MM.1S (cell line): ENCODE data around the gene GNAS.

Source experiments
- DNase-seq: peaks from one replicate; pipeline ENCODE4 v3.0.0-alpha.2; 2015
- H2AFZ ChIP-seq: fragments of 300-600 bp; sonication (generic); 2 replicates; pipeline ENCODE4 v1.6.0; 2016; ENCODE audit warnings: antibody characterized with exemption, low read length
- H3F3A ChIP-seq: fragments of 300-600 bp; sonication (generic); 2 replicates; pipeline ENCODE4 v1.6.1; 2016; ENCODE audit warnings: mild to moderate bottlenecking, antibody characterized with exemption, low read length, moderate library complexity, mixed read lengths; ENCODE audit not compliant: insufficient read depth
- H3K27ac ChIP-seq: fragments of 300-600 bp; sonication (generic); 2 replicates; pipeline ENCODE4 v1.5.1; 2016; ENCODE audit warnings: mild to moderate bottlenecking, low read length
- H3K27me3 ChIP-seq: fragments of 300-600 bp; sonication (generic); replicated peaks from 2 replicates; pipeline ENCODE4 v1.6.0; 2016; ENCODE audit warnings: low read length; ENCODE audit not compliant: insufficient read depth
- H3K36me3 ChIP-seq: fragments of 300-600 bp; sonication (generic); replicated peaks from 2 replicates; pipeline ENCODE4 v1.6.1; 2016; ENCODE audit warnings: mild to moderate bottlenecking, low read length, mixed read lengths; ENCODE audit not compliant: insufficient read depth
- H3K4me1 ChIP-seq: fragments of 300-600 bp; sonication (generic); 2 replicates; pipeline ENCODE4 v1.6.1; 2016; ENCODE audit warnings: low read length, mixed read lengths
- H3K4me2 ChIP-seq: fragments of 300-600 bp; sonication (generic); 2 replicates; pipeline ENCODE4 v1.6.0; 2016; ENCODE audit warnings: low read depth, low read length
- H3K4me3 ChIP-seq: fragments of 300-600 bp; sonication (generic); 2 replicates; pipeline ENCODE4 v1.5.1; 2016; ENCODE audit warnings: low read length, mixed read lengths
- H3K79me2 ChIP-seq: fragments of 300-600 bp; sonication (generic); 2 replicates; pipeline ENCODE4 v1.6.1; 2016; ENCODE audit warnings: mixed run types, low read length, mixed read lengths
- H3K9ac ChIP-seq: fragments of 300-600 bp; sonication (generic); 2 replicates; pipeline ENCODE4 v1.6.1; 2016; ENCODE audit warnings: low read length, mixed read lengths
- H3K9me2 ChIP-seq: fragments of 300-600 bp; sonication (generic); replicated peaks from 2 replicates; pipeline ENCODE4 v1.6.1; 2016; ENCODE audit warnings: mild to moderate bottlenecking, low read length, mixed read lengths; ENCODE audit not compliant: insufficient read depth
- H3K9me3 ChIP-seq: fragments of 300-600 bp; sonication (generic); replicated peaks from 2 replicates; pipeline ENCODE4 v1.6.1; 2016; ENCODE audit warnings: mild to moderate bottlenecking, low read length, mixed read lengths; ENCODE audit not compliant: insufficient read depth
- H4K20me1 ChIP-seq: fragments of 300-600 bp; sonication (generic); 2 replicates; pipeline ENCODE4 v1.6.1; 2016; ENCODE audit warnings: mild to moderate bottlenecking, low read length, moderate library complexity, mixed read lengths; ENCODE audit not compliant: insufficient read depth
- CTCF ChIP-seq: fragments of 300-600 bp; sonication (generic); IDR thresholded peaks from 2 replicates; pipeline ENCODE4 v1.5.1; 2016; ENCODE audit warnings: antibody characterized with exemption, low read length, mixed read lengths
- EZH2 ChIP-seq: fragments of 300-600 bp; sonication (generic); optimal IDR thresholded peaks from 2 replicates; pipeline ENCODE3; 2017; ENCODE audit warnings: low read depth, mild to moderate bottlenecking, antibody characterized with exemption, low read length, mixed read lengths
- EZH2phosphoT487 ChIP-seq: fragments of 300-600 bp; sonication (generic); IDR thresholded peaks from 2 replicates; pipeline ENCODE4 v1.6.1; 2018; ENCODE audit warnings: antibody characterized with exemption, low read length

Gene GNAS

GRCh38 chr20:58918621-58919020 lies 66.1 kb downstream of the GNAS start:
- H3K4me1 ChIP-seq: peaks cover 19% of the 10 kb centered on the region
- no peaks in the 10 kb centered on the region for H3K79me2 ChIP-seq
- no peaks in the 10 kb centered on the region for H3K27me3 ChIP-seq
- no peak for TF ChIP-seq EZH2phosphoT487
- no peak for TF ChIP-seq EZH2
- TF ChIP-seq CTCF: no peak
- no peak overlapping the region for H3K4me3 ChIP-seq
- H3K27ac ChIP-seq: no peak overlapping the region
- no peak overlapping the region for H3K9ac ChIP-seq
- H3K9me3 ChIP-seq: no peaks in the 10 kb centered on the region; the same call in 1 of the 2 replicates
- no peak for DNase-seq
- no peaks in the 10 kb centered on the region for H4K20me1 ChIP-seq
- H3K36me3 ChIP-seq: no peaks in the 10 kb centered on the region
- no peaks in the 10 kb centered on the region for H3K9me2 ChIP-seq
- peaks cover 15% of the 10 kb centered on the region for H3F3A ChIP-seq
- no peak overlapping the region for H2AFZ ChIP-seq
- no peak overlapping the region for H3K4me2 ChIP-seq

- H3K4me2 ChIP-seq: no peak overlapping the region
- DNase-seq: no peak
- no peak overlapping the region for H3K9ac ChIP-seq
- H3K4me1 ChIP-seq: peaks cover 25% of the 10 kb centered on the region
- no peaks in the 10 kb centered on the region for H4K20me1 ChIP-seq
- H3K79me2 ChIP-seq: no peaks in the 10 kb centered on the region
- no peaks in the 10 kb centered on the region for H3K36me3 ChIP-seq
- no peak overlapping the region for H3K4me3 ChIP-seq
- no peak overlapping the region for H3K27ac ChIP-seq
- H3K9me3 ChIP-seq: no peaks in the 10 kb centered on the region
- TF ChIP-seq CTCF (no peak), EZH2phosphoT487 (no peak), EZH2 (no peak)
- H3K9me2 ChIP-seq: no peaks in the 10 kb centered on the region
- H2AFZ ChIP-seq: no peak overlapping the region
- H3K27me3 ChIP-seq: no peaks in the 10 kb centered on the region
- H3F3A ChIP-seq: peaks cover 15% of the 10 kb centered on the region
Measured at GRCh38 chr20:58921564-58921963, 69.0 kb downstream of the GNAS start.

GRCh38 chr20:58922036-58922435 lies 69.5 kb downstream of the GNAS start:
- Histone ChIP-seq H3K4me1 (peaks cover 25% of the 10 kb centered on the region), H3K9me2 (no peaks in the 10 kb centered on the region), H3K9me3 (no peaks in the 10 kb centered on the region), H3K27ac (no peak overlapping the region), H3F3A (peaks cover 15% of the 10 kb centered on the region), H3K9ac (no peak overlapping the region), H2AFZ (no peak overlapping the region), H4K20me1 (no peaks in the 10 kb centered on the region), H3K27me3 (no peaks in the 10 kb centered on the region), H3K4me2 (peak overlapping the region; percentile 55; the same call in 1 of the 2 replicates), H3K79me2 (no peaks in the 10 kb centered on the region), H3K4me3 (no peak overlapping the region), H3K36me3 (no peaks in the 10 kb centered on the region)
- no peak for DNase-seq
- TF ChIP-seq EZH2phosphoT487 (no peak), EZH2 (no peak), CTCF (no peak)
